Esophagus muscularis mucosa (tissue), 4 donors: ENCODE measurements around the gene IMPA2. TPM values are rescaled to one million over a fixed set of nuclear protein-coding genes. Genes with fewer than 3 reads are reported as not detected.
A peak's percentile ranks its signal among the peaks of the same experiment; 100 is the strongest.
"Not testable (repeated sequence)": the region's sequence is repeated elsewhere in the genome, so short reads cannot be mapped to it uniquely, and the experiment has no call there.

Source experiments
- DNase-seq: peaks from one replicate; pipeline ENCODE4 v3.0.0-alpha.2; 2017; ENCODE audit errors: extremely low spot score
- H3K27ac ChIP-seq, 4 donors: fragments of 200-600 bp; sonication (generic); replicated peaks in 1 of 4; 1 replicate in 3 of 4; 2 replicates in 1 of 4; pipeline ENCODE4 v1.5.1; 2016 to 2019; ENCODE audit warnings: mild to moderate bottlenecking in 1 of 4
- H3K27me3 ChIP-seq, 4 donors: fragments of 200-600 bp; sonication (generic); one replicate each; pipeline versions ENCODE4 v1.5.1 to v1.6.0; 2016 to 2019
- H3K36me3 ChIP-seq, 4 donors: fragments of 200-600 bp; sonication (generic); one replicate each; pipeline ENCODE4 v1.5.1; 2016 to 2019
- H3K4me1 ChIP-seq, 4 donors: fragments of 200-600 bp; sonication (generic); one replicate each; pipeline ENCODE4 v1.5.1; 2016 to 2019
- H3K4me3 ChIP-seq, 4 donors: fragments of 200-600 bp; sonication (generic); 1 replicate in 2 of 4; 2 replicates in 2 of 4; pipeline ENCODE4 v1.5.1; 2016 to 2019; ENCODE audit warnings: mild to moderate bottlenecking in 4 of 4, moderate library complexity in 1 of 4
- H3K9me3 ChIP-seq, 4 donors: fragments of 200-600 bp; sonication (generic); 1 replicate in 3 of 4; 2 replicates in 1 of 4; pipeline ENCODE4 v1.5.1; 2016 to 2019
- CTCF ChIP-seq, 3 experiments: fragments of 200-600 bp in 2 of 3; fragments of 450-650 bp in 1 of 3; sonication (generic) in 2 of 3; IDR thresholded peaks; one replicate each; pipeline ENCODE4 v1.5.1; 2017 to 2019; ENCODE audit warnings: antibody characterized with exemption in 3 of 3, mild to moderate bottlenecking in 2 of 3, moderate library complexity in 1 of 3
- EP300 ChIP-seq: sonication (generic); formaldehyde crosslinking; IDR thresholded peaks from one replicate; pipeline ENCODE4 v1.6.1; 2017; ENCODE audit warnings: antibody characterized with exemption
- POLR2A ChIP-seq: fragments of 450-650 bp; IDR thresholded peaks from one replicate; pipeline ENCODE4 v1.6.1; 2017; ENCODE audit warnings: antibody characterized with exemption, moderate library complexity, mild to moderate bottlenecking, low read depth
- POLR2AphosphoS5 ChIP-seq, 2 donors: sonication (generic); formaldehyde crosslinking; IDR thresholded peaks; one replicate each; pipeline ENCODE4 v1.6.1; 2017; ENCODE audit warnings: antibody characterized with exemption in 2 of 2
- WGBS: methylation state at CpG from one replicate; pipeline ENCODE4 v1.1.5; 2018; 5-methylcytosine and 5-hydroxymethylcytosine counted together
- intact Hi-C: fragments of 100-400 bp; cut with DNase I; formaldehyde crosslinking; loops from one replicate; pipeline ENCODE4 v1.15.1; 2023
- total RNA-seq, 4 donors: library from RNA; depleted of rRNA; stranded (reverse); fragments of >200 nt; gene quantifications; one replicate each; pipeline versions ENCODE4 v1.1.0 to v1.2.1, GENCODE V29; 2016

The IMPA2 gene
- total RNA-seq, 4 donors from 2014 or later, result 90.1 to 317 (median 165) TPM

- Histone ChIP-seq H3K9me3 (peaks cover 0 to 9% (median 3%) of the 10 kb centered on the region in 4 donors), H3K36me3 (no peaks in the 10 kb centered on the region), H3K4me3 (no peak overlapping the region), H3K4me1 (peaks cover 0 to 42% (median 28%) of the 10 kb centered on the region in 4 donors), H3K27ac (no peak overlapping the region), H3K27me3 (no peaks in the 10 kb centered on the region)
- DNase-seq, result no peak
- WGBS, result 92% methylated on average over 17 of the region's 17 CpGs
- TF ChIP-seq EP300, result no peak
- no peak for TF ChIP-seq CTCF (IDR thresholded peaks at IDR 0.05)
- TF ChIP-seq POLR2A, result no peak
- no peak for TF ChIP-seq POLR2AphosphoS5 (IDR thresholded peaks at IDR 0.05)
- intact Hi-C loops, result no loop called here
These were observed 20.4 kb upstream of the IMPA2 start for GRCh38 chr18:11960743-11961380.

- Histone ChIP-seq H3K27me3 (no peaks in the 10 kb centered on the region), H3K4me3 (no peak overlapping the region), H3K27ac (peak overlapping the region; percentile 78 to 89 (median 82)), H3K36me3 (no peaks in the 10 kb centered on the region), H3K4me1 (peaks cover 0 to 39% (median 26%) of the 10 kb centered on the region in 4 donors), H3K9me3 (peaks cover 0 to under 1% (median 0%) of the 10 kb centered on the region in 4 donors)
- TF ChIP-seq CTCF (IDR thresholded peaks at IDR 0.05) (no peak), POLR2A (no peak), EP300 (no peak), POLR2AphosphoS5 (IDR thresholded peaks at IDR 0.05) (no peak)
- 8% methylated on average over 1 of the region's 1 CpG for WGBS
- intact Hi-C loops, result no loop called here
- no peak for DNase-seq
These were observed 18.7 kb upstream of the IMPA2 start for GRCh38 chr18:11962597-11962996.

GRCh38 chr18:11963991-11964484 lies 17.3 kb upstream of the IMPA2 start:
- intact Hi-C loops, result no loop called here
- TF ChIP-seq POLR2A (no peak), CTCF (IDR thresholded peaks at IDR 0.05) (peak; percentile 15 to 48 (median 24)), EP300 (no peak), POLR2AphosphoS5 (IDR thresholded peaks at IDR 0.05) (peak in 1 of 2 donors; percentile 80)
- Histone ChIP-seq H3K4me3 (no peak overlapping the region), H3K4me1 (peaks cover 0 to 39% (median 26%) of the 10 kb centered on the region in 4 donors), H3K27me3 (no peaks in the 10 kb centered on the region), H3K27ac (peak overlapping the region; percentile 78 to 89 (median 82)), H3K36me3 (no peaks in the 10 kb centered on the region), H3K9me3 (no peaks in the 10 kb centered on the region)
- WGBS, result 37% methylated on average over 3 of the region's 3 CpGs
- no peak for DNase-seq

GRCh38 chr18:11969904-11970835 lies 11.1 kb upstream of the IMPA2 start:
- WGBS, result 69% methylated on average over 9 of the region's 9 CpGs
- DNase-seq, result no peak
- intact Hi-C loops, result no loop called here

GRCh38 chr18:11970836-11971226 lies 10.5 kb upstream of the IMPA2 start:
- H3K27ac ChIP-seq, H3K4me1 ChIP-seq, H3K27me3 ChIP-seq, DNase-seq, H3K9me3 ChIP-seq, H3K36me3 ChIP-seq, intact Hi-C loops, H3K4me3 ChIP-seq: not testable (repeated sequence)
- 95% methylated on average over 8 of the region's 8 CpGs for WGBS

More at GRCh38 chr18:11969904-11970835, 11.1 kb upstream of the IMPA2 start:
- Histone ChIP-seq H3K4me3 (no peak overlapping the region), H3K9me3 (no peaks in the 10 kb centered on the region), H3K4me1 (peaks cover 0 to 7% (median 0%) of the 10 kb centered on the region in 4 donors), H3K27me3 (no peaks in the 10 kb centered on the region), H3K36me3 (no peaks in the 10 kb centered on the region), H3K27ac (no peak overlapping the region)
- no peak for TF ChIP-seq POLR2A
- no peak for TF ChIP-seq POLR2AphosphoS5 (IDR thresholded peaks at IDR 0.05)
